ENCODE results near the gene RASA1. TPM values are rescaled to one million over a fixed set of nuclear protein-coding genes. Genes with fewer than 3 reads are reported as not detected.

Gene RASA1
- total and polyA plus RNA-seq, 9 of the 15 experiments (the other 6 are each of a cell fraction or from before 2014, with no cell fraction given), result 3.2 to 17.3 (median 9.2) TPM

DNA sequence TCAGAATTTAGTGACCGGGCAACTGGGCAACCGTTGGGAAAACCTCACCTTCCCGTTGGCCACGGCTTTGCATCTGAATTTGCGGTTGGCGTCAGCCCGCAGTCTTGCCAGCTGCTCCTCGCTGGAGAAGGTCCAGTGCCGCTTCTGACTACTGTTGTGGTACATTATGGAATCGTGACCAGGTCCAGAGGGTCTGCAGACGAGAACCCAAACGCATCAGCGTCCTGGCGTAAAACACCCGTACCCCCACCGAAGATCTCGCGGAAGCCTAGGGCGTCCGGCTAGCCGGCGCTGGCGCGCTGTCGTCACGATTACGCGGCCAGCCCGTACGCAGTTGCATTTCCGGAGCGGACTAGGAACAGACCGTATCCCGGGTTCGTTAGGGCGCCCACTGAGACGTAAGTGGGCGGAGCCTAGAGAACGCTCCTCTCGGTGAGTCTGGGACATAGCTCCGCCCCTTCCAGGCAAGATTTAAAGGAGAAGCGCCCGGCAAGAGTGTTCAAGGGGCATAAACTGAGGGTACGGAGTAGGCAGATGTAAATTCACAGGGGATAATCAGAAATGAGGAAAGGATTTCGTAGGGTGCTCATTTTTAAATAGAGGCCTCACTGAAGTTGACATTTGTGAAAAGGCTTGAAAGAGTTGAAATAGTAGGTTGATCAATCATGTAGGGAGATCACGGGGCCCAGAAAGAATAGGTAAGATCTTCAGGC is 145.1 kb downstream of the RASA1 start, which contains the start of gene CCNH (continued):
- TF ChIP-seq GTF2A2 (tag; IDR thresholded peaks at IDR 0.05) (no peak), ATF7 (IDR thresholded peaks at IDR 0.05) (peak; percentile 85; the same call in 1 of the 2 replicates), NR2C2 (CRISPR knock-in tag; IDR thresholded peaks at IDR 0.05) (no peak), NR2C2 (tag; IDR thresholded peaks at IDR 0.05) (peak; percentile 86), POLR2B (IDR thresholded peaks at IDR 0.05; ENCODE audit: low read depth, partially characterized antibody) (peak; percentile 85), CUX1 (CRISPR knock-in tag; IDR thresholded peaks at IDR 0.05) (no peak), C11orf30 (IDR thresholded peaks at IDR 0.05; ENCODE audit: low read depth) (peak; percentile 91), ILF3 (IDR thresholded peaks at IDR 0.05; ENCODE audit: borderline replicate concordance) (no peak), PHB2 (IDR thresholded peaks at IDR 0.05; ENCODE audit: low read depth) (no peak), ZBTB2 (IDR thresholded peaks at IDR 0.05) (peak; percentile 93)
- TF ChIP-seq, protein P1, sequence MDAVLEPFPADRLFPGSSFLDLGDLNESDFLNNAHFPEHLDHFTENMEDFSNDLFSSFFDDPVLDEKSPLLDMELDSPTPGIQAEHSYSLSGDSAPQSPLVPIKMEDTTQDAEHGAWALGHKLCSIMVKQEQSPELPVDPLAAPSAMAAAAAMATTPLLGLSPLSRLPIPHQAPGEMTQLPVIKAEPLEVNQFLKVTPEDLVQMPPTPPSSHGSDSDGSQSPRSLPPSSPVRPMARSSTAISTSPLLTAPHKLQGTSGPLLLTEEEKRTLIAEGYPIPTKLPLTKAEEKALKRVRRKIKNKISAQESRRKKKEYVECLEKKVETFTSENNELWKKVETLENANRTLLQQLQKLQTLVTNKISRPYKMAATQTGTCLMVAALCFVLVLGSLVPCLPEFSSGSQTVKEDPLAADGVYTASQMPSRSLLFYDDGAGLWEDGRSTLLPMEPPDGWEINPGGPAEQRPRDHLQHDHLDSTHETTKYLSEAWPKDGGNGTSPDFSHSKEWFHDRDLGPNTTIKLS (IDR thresholded peaks at IDR 0.05; ENCODE audit: borderline replicate concordance, low read depth), result peak; percentile 81; the same call in 1 of the 2 replicates
- TF ChIP-seq, protein P2, sequence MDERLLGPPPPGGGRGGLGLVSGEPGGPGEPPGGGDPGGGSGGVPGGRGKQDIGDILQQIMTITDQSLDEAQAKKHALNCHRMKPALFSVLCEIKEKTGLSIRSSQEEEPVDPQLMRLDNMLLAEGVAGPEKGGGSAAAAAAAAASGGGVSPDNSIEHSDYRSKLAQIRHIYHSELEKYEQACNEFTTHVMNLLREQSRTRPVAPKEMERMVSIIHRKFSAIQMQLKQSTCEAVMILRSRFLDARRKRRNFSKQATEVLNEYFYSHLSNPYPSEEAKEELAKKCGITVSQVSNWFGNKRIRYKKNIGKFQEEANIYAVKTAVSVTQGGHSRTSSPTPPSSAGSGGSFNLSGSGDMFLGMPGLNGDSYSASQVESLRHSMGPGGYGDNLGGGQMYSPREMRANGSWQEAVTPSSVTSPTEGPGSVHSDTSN (CRISPR knock-in tag; IDR thresholded peaks at IDR 0.05; ENCODE audit: low read depth), result no peak
- TF ChIP-seq, protein P2 (tag; conservative IDR thresholded peaks at IDR 0.05; ENCODE audit: low read depth), result no peak
- TF ChIP-seq, protein P3, sequence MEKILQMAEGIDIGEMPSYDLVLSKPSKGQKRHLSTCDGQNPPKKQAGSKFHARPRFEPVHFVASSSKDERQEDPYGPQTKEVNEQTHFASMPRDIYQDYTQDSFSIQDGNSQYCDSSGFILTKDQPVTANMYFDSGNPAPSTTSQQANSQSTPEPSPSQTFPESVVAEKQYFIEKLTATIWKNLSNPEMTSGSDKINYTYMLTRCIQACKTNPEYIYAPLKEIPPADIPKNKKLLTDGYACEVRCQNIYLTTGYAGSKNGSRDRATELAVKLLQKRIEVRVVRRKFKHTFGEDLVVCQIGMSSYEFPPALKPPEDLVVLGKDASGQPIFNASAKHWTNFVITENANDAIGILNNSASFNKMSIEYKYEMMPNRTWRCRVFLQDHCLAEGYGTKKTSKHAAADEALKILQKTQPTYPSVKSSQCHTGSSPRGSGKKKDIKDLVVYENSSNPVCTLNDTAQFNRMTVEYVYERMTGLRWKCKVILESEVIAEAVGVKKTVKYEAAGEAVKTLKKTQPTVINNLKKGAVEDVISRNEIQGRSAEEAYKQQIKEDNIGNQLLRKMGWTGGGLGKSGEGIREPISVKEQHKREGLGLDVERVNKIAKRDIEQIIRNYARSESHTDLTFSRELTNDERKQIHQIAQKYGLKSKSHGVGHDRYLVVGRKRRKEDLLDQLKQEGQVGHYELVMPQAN (IDR thresholded peaks at IDR 0.05; ENCODE audit: borderline replicate concordance), result peak; percentile 23; the same call in 1 of the 2 replicates

Data from K562 (cell line).